ENCODE data around the gene ZBTB9.

DNA sequence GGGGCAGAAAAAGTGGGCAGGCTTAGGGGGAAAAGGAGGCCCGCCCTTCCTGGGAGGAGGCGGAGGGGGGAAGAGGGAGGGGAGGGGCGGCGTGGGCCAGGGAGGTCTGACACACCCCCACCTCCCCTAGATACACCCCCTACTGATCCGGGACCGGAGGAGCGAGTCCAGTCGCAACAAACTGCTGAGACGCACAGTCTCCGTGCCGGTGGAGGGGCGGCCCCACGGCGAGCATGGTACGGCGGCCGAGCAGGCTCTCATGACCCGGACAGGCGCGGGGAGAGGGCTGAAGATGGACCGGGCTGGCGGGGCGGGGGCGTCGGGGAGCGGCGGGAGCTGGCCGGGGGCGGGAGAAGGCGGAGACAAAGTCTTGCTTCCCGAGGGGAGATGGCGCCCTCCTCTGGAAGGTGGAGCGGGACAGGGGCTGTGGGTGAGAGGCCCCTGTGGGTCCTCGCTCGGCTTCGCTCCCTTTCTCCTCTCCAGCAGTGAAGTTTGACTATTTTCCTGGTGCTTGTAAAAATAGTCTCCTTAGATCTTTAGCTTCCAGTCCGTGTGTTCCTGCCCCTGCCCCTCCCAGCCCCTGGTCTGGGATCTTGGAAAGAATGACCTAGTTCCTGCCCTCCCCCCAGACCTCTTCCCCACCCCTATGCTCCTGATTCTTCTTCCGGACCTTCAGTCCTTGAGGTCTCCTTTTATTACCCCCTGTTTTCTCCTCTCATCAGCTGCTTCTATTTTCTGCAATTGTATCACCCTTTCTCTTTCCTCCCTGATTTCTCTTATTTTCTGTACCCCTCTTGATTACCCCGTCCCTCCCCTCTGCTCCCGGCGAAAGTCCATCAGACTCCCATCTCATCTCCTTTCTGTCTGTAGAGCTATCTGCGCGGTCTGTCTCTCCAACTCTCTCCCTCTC is 28.5 kb upstream of the ZBTB9 start:
- TF ChIP-seq, protein P1, sequence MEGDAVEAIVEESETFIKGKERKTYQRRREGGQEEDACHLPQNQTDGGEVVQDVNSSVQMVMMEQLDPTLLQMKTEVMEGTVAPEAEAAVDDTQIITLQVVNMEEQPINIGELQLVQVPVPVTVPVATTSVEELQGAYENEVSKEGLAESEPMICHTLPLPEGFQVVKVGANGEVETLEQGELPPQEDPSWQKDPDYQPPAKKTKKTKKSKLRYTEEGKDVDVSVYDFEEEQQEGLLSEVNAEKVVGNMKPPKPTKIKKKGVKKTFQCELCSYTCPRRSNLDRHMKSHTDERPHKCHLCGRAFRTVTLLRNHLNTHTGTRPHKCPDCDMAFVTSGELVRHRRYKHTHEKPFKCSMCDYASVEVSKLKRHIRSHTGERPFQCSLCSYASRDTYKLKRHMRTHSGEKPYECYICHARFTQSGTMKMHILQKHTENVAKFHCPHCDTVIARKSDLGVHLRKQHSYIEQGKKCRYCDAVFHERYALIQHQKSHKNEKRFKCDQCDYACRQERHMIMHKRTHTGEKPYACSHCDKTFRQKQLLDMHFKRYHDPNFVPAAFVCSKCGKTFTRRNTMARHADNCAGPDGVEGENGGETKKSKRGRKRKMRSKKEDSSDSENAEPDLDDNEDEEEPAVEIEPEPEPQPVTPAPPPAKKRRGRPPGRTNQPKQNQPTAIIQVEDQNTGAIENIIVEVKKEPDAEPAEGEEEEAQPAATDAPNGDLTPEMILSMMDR (IDR thresholded peaks at IDR 0.05), result peak; percentile 45 to 75 (median 66)
- TF ChIP-seq POLR2A (IDR thresholded peaks at IDR 0.05), result peak in 1 of 2 donors; percentile 55

All from uterus (tissue), 2 donors.